Measurements from ENCODE around the gene TBC1D4.
"Not testable (repeated sequence)": the region's sequence is repeated elsewhere in the genome, so short reads cannot be mapped to it uniquely, and the experiment has no call there.

The TBC1D4 gene

DNA sequence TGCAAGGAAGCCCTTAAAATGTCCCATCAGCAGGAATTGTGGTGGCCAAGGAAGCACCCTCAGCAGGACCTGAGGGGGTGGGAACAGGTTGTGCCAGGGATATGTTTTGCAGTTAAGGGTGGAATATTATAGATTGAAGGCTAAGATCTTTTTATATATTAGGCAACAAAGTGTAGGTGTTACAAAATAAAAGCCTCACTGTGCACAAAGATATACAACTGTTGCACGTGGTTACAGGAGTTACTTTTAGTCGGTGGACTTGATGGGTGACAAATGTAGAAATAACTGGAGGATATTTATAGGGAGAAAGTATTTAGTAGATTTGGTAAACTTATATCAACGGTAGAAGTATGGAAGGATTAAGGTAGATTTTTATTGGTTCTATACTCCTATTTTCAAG is 35.1 kb downstream of the TBC1D4 start:
- Histone ChIP-seq H3K27me3 (ENCODE audit: control insufficient read depth, insufficient read depth, low read length) (no peaks in the 10 kb centered on the region), H3K36me3 (ENCODE audit: control insufficient read depth, insufficient read depth, low read length) (no peaks in the 10 kb centered on the region), H3K9ac (ENCODE audit: low read length) (no peak overlapping the region), H3K4me1 (ENCODE audit: control insufficient read depth, insufficient read depth, low read length) (no peaks in the 10 kb centered on the region), H3K27ac (ENCODE audit: low read depth, low read length) (no peak overlapping the region), H3K4me3 (ENCODE audit: low read depth, low read length) (no peak overlapping the region), H3K9me3 (ENCODE audit: control insufficient read depth, insufficient read depth, low read depth, low read length) (peaks cover 7% of the 10 kb centered on the region; the same call in 1 of the 2 replicates)

DNA sequence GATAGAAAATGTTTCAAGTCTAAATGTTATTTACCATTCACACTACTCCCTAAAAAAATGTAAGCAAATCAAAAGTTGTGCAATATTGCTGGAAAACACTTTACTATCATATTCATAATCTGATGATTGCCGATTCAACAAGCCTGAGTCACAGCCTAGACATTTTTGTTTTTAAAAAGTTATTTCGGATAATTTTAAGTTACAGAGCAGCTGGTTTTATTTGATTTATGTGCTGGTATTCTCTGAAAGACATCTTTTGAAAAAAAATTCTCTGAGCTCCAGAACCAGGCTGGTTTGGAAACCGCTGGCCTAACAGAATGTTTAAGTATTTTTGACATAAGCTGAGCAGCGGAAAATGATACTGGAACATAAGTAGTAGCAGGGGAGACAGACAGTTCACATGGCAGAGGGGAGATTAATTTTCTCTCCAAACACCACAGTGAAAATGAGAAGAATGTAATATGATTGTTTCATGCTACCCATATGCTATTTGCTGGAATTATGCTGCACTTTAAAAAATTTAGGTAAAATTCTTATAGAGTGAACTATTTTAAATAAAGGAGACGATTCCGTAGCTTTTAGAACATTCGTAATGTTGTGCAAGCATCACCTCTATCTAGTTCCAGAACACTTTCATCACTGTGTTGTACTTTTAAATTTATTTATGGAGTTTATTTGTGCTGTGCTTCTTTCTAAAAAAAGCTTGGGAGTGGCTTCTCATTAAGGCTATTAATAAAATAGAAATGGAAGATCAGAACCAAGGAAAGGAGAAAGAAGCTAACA is 36.1 kb downstream of the TBC1D4 start:
- H3K4me3 ChIP-seq (ENCODE audit: low read depth, low read length) = no peak overlapping the region
- H3K27me3 ChIP-seq (ENCODE audit: control insufficient read depth, insufficient read depth, low read length) = no peaks in the 10 kb centered on the region
- H3K27ac ChIP-seq (ENCODE audit: low read depth, low read length) = no peak overlapping the region
- H3K9ac ChIP-seq (ENCODE audit: low read length) = no peak overlapping the region
- peaks cover 7% of the 10 kb centered on the region; the same call in 1 of the 2 replicates for H3K9me3 ChIP-seq (ENCODE audit: control insufficient read depth, insufficient read depth, low read depth, low read length)
- no peaks in the 10 kb centered on the region for H3K4me1 ChIP-seq (ENCODE audit: control insufficient read depth, insufficient read depth, low read length)
- no peaks in the 10 kb centered on the region for H3K36me3 ChIP-seq (ENCODE audit: control insufficient read depth, insufficient read depth, low read length)

DNA sequence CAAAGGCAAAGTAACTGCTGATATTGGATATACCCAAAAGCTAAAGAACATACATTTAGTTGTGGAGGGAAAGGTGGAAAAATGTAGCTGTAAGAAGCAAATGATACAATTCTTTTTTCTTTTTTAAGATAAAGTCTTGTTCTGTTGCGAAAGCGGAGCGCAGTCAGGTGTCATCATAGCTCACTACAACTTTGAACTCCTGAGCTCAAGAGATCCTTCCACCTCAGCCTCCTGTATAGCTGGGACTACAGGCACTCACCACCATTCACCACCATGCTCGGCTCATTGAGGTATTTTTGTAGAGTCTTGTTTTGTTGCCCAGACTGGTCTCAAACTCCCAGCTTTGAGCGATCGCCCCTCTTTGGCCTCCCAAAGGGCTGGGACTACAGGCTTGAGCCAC is 38.0 kb downstream of the TBC1D4 start:
- no peak overlapping the region for H3K9ac ChIP-seq (ENCODE audit: low read length)

DNA sequence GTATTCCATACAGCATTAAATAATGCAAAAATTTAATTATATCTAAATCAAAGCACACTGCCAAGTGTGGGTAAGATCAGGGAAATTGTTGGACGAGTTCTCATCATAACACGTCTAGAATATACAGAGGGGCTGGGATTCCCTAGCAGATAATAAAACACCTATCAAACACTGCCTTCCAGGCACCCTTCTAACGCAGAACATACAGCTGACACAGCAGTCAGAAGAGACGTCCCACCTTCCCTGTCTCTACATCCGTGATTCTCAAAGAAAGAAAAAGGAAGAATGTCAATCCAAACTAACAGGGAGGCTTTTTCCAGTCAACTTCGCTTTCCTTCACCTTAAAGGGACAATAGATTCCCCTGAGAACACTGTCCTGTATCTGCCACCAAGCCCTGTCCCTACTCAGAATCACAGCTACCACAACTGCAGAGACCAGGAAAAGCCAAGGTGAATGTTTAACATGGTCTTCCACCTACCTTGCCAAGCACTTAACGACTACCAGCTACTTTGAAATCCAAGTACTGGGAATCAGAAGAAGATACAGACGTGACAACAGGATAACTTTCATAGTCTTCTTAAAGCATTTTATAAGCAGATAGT is 38.5 kb downstream of the TBC1D4 start:
- no peak overlapping the region for H3K27ac ChIP-seq (ENCODE audit: low read depth, low read length)
- H3K36me3 ChIP-seq (ENCODE audit: control insufficient read depth, insufficient read depth, low read length) = no peaks in the 10 kb centered on the region
- H3K4me3 ChIP-seq (ENCODE audit: low read depth, low read length) = no peak overlapping the region
- no peaks in the 10 kb centered on the region; the same call in 1 of the 2 replicates for H3K4me1 ChIP-seq (ENCODE audit: control insufficient read depth, insufficient read depth, low read length)
- no peak overlapping the region for H3K9ac ChIP-seq (ENCODE audit: low read length)
- H3K9me3 ChIP-seq (ENCODE audit: control insufficient read depth, insufficient read depth, low read depth, low read length) = peaks cover 4% of the 10 kb centered on the region; the same call in 1 of the 2 replicates
- no peaks in the 10 kb centered on the region for H3K27me3 ChIP-seq (ENCODE audit: control insufficient read depth, insufficient read depth, low read length)

More for the DNA sequence above, 38.0 kb downstream of the TBC1D4 start:
- Histone ChIP-seq H3K9me3 (ENCODE audit: control insufficient read depth, insufficient read depth, low read depth, low read length) (peaks cover 4% of the 10 kb centered on the region; the same call in 1 of the 2 replicates), H3K27me3 (ENCODE audit: control insufficient read depth, insufficient read depth, low read length) (no peaks in the 10 kb centered on the region), H3K4me3 (ENCODE audit: low read depth, low read length) (no peak overlapping the region), H3K36me3 (ENCODE audit: control insufficient read depth, insufficient read depth, low read length) (no peaks in the 10 kb centered on the region), H3K27ac (ENCODE audit: low read depth, low read length) (no peak overlapping the region), H3K4me1 (ENCODE audit: control insufficient read depth, insufficient read depth, low read length) (no peaks in the 10 kb centered on the region)

DNA sequence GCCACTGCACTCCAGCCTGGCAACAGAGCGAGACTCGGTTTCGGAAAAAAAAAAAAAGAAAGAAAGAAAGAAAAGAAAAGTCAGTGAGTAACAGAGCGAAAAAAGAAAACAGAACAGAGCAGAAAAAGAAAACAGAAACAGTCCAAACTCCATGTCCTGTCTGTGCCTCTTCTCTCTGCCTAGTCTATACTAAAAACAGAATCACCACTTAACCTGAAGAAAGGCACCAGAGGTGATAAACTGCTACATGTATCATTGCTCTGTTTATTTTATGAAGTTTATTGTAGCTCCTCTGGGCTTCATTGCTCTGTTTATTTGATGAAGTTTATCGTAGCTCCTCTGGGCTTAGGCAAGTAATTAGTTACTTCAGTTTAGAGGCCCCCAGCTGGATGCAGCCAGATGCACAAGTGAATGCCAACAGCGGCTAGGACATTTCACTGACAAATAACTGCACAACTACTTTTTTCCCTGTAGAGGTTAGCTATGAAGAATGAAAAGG is 39.2 kb downstream of the TBC1D4 start:
- no peaks in the 10 kb centered on the region; the same call in 1 of the 2 replicates for H3K4me1 ChIP-seq (ENCODE audit: control insufficient read depth, insufficient read depth, low read length)
- H3K27ac ChIP-seq (ENCODE audit: low read depth, low read length) = no peak overlapping the region
- no peaks in the 10 kb centered on the region for H3K27me3 ChIP-seq (ENCODE audit: control insufficient read depth, insufficient read depth, low read length)
- no peak overlapping the region for H3K9ac ChIP-seq (ENCODE audit: low read length)
- no peaks in the 10 kb centered on the region for H3K9me3 ChIP-seq (ENCODE audit: control insufficient read depth, insufficient read depth, low read depth, low read length)
- no peak overlapping the region for H3K4me3 ChIP-seq (ENCODE audit: low read depth, low read length)
- no peaks in the 10 kb centered on the region for H3K36me3 ChIP-seq (ENCODE audit: control insufficient read depth, insufficient read depth, low read length)

DNA sequence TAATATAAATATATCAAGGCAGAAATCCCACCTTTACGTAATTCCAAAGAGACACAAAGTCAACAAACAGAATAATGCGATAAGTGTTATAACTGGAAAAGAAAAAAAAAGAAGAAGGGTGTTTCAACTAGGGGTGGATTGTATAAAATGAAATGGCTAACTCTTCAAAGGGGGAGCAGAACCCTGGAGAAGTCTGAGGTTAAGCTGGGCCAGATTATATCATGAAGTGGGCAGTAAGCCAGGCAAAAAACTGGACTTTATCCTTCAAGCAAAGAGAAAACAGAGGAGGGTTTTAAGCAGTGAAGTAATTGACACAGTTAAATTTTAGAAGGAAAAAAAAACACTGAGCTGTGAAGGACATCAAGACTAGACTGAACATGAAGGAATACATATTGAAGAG is 41.9 kb downstream of the TBC1D4 start:
- no peaks in the 10 kb centered on the region for H3K36me3 ChIP-seq (ENCODE audit: control insufficient read depth, insufficient read depth, low read length)
- H3K4me1 ChIP-seq (ENCODE audit: control insufficient read depth, insufficient read depth, low read length) = no peaks in the 10 kb centered on the region; the same call in 1 of the 2 replicates
- H3K9me3 ChIP-seq (ENCODE audit: control insufficient read depth, insufficient read depth, low read depth, low read length) = no peaks in the 10 kb centered on the region
- H3K4me3 ChIP-seq (ENCODE audit: low read depth, low read length) = no peak overlapping the region
- H3K27ac ChIP-seq (ENCODE audit: low read depth, low read length) = no peak overlapping the region
- no peak overlapping the region for H3K9ac ChIP-seq (ENCODE audit: low read length)
- no peaks in the 10 kb centered on the region for H3K27me3 ChIP-seq (ENCODE audit: control insufficient read depth, insufficient read depth, low read length)

DNA sequence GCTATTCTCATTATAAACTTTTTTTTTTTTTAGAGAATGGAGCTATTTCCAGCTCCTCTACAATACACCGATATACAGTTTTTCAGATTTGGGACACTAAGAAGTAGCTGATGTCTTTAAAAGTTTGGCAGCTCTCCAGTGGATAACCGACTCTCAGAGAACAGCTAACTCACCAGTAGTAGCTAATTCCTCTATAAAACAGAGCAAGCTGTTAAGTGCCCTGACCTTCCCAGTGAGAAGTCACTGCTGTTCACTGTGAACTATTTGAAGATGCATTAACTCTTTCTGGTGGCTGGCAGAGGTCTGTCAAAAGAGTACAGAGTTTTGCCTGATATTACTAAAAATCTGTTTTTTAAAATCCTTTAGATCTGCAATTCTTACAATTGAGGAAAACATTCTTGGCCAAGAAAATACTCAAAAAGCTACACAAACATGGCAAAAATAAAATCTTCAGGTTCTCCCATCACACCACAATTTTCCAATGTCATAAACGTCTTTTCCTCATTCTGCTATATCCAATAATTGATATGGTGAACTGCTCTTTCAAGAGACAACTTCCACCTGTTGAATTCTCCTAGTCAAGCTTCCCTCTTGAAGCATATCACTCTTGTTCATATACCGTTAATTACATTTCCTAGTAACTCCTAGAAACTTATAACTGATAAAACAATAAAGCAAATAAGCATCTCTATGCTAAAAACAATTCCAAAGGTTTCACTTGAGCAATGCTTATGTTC is 44.2 kb downstream of the TBC1D4 start:
- H3K27ac ChIP-seq (ENCODE audit: low read depth, low read length) = no peak overlapping the region
- no peak overlapping the region for H3K9ac ChIP-seq (ENCODE audit: low read length)
- H3K4me3 ChIP-seq (ENCODE audit: low read depth, low read length) = no peak overlapping the region
- no peaks in the 10 kb centered on the region; the same call in 1 of the 2 replicates for H3K4me1 ChIP-seq (ENCODE audit: control insufficient read depth, insufficient read depth, low read length)
- no peaks in the 10 kb centered on the region for H3K9me3 ChIP-seq (ENCODE audit: control insufficient read depth, insufficient read depth, low read depth, low read length)
- H3K36me3 ChIP-seq (ENCODE audit: control insufficient read depth, insufficient read depth, low read length) = no peaks in the 10 kb centered on the region
- no peaks in the 10 kb centered on the region for H3K27me3 ChIP-seq (ENCODE audit: control insufficient read depth, insufficient read depth, low read length)

DNA sequence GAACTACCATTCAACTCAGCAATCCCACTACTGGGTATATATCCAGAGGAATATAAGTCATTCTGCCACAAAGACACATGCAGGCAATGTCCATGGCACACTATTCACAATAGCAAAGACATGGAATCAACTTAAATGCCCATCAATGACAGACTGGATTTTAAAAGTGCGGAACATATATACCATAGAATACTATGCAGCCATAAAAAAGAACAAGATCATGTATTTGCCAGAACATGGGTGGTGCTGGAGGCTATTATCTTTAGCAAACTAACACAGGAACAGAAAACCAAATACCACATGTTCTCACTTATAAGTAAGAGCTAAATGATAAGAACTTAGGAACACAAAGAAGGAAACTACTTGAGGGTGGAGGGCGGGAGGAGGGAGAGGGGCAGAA is 47.8 kb downstream of the TBC1D4 start:
- not testable (repeated sequence) for H3K27me3 ChIP-seq (ENCODE audit: control insufficient read depth, insufficient read depth, low read length)

DNA sequence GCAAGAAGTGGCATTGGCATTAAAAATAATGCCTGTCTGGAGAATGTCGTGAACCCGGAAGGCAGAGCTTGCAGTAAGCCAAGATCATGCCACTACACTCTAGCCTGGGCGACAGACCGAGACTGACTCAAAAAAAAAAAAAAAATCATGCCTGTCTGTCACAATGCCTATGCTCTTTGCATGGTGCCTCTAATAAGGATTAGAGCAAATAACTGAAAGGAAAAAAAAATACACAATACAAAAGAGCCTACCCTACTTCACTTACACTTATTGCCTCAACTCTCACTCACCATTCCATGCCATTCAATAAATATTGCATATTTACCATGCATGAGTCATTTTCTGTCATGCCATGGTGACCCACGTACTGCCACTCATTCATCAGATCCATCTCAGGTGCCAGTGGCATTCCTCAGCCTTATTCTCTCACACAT is 49.1 kb downstream of the TBC1D4 start:
- H3K4me3 ChIP-seq (ENCODE audit: low read depth, low read length) = no peak overlapping the region
- H3K9me3 ChIP-seq (ENCODE audit: control insufficient read depth, insufficient read depth, low read depth, low read length) = no peaks in the 10 kb centered on the region
- H3K27ac ChIP-seq (ENCODE audit: low read depth, low read length) = no peak overlapping the region
- H3K36me3 ChIP-seq (ENCODE audit: control insufficient read depth, insufficient read depth, low read length) = no peaks in the 10 kb centered on the region
- H3K4me1 ChIP-seq (ENCODE audit: control insufficient read depth, insufficient read depth, low read length) = no peaks in the 10 kb centered on the region
- H3K9ac ChIP-seq (ENCODE audit: low read length) = no peak overlapping the region
- H3K27me3 ChIP-seq (ENCODE audit: control insufficient read depth, insufficient read depth, low read length) = no peaks in the 10 kb centered on the region

More for the DNA sequence above, 47.8 kb downstream of the TBC1D4 start:
- H3K27ac ChIP-seq (ENCODE audit: low read depth, low read length); H3K9ac ChIP-seq (ENCODE audit: low read length); H3K4me1 ChIP-seq (ENCODE audit: control insufficient read depth, insufficient read depth, low read length); H3K36me3 ChIP-seq (ENCODE audit: control insufficient read depth, insufficient read depth, low read length); H3K4me3 ChIP-seq (ENCODE audit: low read depth, low read length); H3K9me3 ChIP-seq (ENCODE audit: control insufficient read depth, insufficient read depth, low read depth, low read length): not testable (repeated sequence)

DNA sequence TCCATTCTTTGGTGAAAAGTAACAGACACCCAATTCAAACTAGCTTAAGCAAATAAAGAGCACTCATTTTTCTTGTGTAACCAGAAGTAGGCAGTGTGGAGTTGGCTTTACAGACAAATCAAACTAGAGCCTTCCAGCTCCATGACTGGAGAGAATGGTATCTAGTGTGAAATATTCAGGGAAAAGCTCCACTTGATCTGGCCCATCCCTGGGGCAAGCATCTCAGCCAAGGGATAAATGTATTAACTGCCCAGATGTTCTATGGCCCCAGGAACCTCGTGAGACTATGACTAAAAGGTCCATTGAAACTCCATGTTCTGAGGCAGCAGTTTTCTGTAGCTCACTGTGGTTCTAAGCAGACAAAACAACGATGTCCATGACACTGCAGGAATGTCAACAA is 49.9 kb downstream of the TBC1D4 start:
- H3K27ac ChIP-seq (ENCODE audit: low read depth, low read length) = no peak overlapping the region
- no peaks in the 10 kb centered on the region for H3K9me3 ChIP-seq (ENCODE audit: control insufficient read depth, insufficient read depth, low read depth, low read length)
- no peak overlapping the region for H3K9ac ChIP-seq (ENCODE audit: low read length)
- H3K27me3 ChIP-seq (ENCODE audit: control insufficient read depth, insufficient read depth, low read length) = no peaks in the 10 kb centered on the region
- H3K36me3 ChIP-seq (ENCODE audit: control insufficient read depth, insufficient read depth, low read length) = no peaks in the 10 kb centered on the region
- H3K4me3 ChIP-seq (ENCODE audit: low read depth, low read length) = no peak overlapping the region
- no peaks in the 10 kb centered on the region for H3K4me1 ChIP-seq (ENCODE audit: control insufficient read depth, insufficient read depth, low read length)
